CD4-positive, alpha-beta T cell treated with Interleukin-1 beta for 1 hour (primary cell): ENCODE results near the gene DPP6.
A peak's percentile ranks its signal among the peaks of the same experiment; 100 is the strongest.
"Not testable (repeated sequence)": the region's sequence is repeated elsewhere in the genome, so short reads cannot be mapped to it uniquely, and the experiment has no call there.

ENCODE experiments used
- DNase-seq, 2 donors: peaks; one replicate each; pipeline ENCODE4 v3.0.0-alpha.2; 2020 to 2022

DPP6 gene

GRCh38 chr7:154051643-154052529 lies at the start of gene DPP6:
TSS of gene DPP6 (plus strand) at chr7:154052398.
- DNase-seq, result not testable (repeated sequence)

GRCh38 chr7:154009423-154009911 lies 42.7 kb upstream of the DPP6 start:
- not testable (repeated sequence) for DNase-seq

- DNase-seq, result not testable (repeated sequence)
Observed at GRCh38 chr7:154010726-154011568, 41.3 kb upstream of the DPP6 start.

GRCh38 chr7:154012800-154013199 lies 39.4 kb upstream of the DPP6 start:
- DNase-seq, result not testable (repeated sequence)

- not testable (repeated sequence) for DNase-seq
Observed at GRCh38 chr7:154015636-154016035, 36.6 kb upstream of the DPP6 start.

- not testable (repeated sequence) for DNase-seq
Observed at GRCh38 chr7:154018354-154018753, 33.8 kb upstream of the DPP6 start.

- DNase-seq, result not testable (repeated sequence)
Observed at GRCh38 chr7:154027805-154028204, 24.4 kb upstream of the DPP6 start.

- DNase-seq, result not testable (repeated sequence)
Observed at GRCh38 chr7:154030476-154031080, 21.6 kb upstream of the DPP6 start.

- DNase-seq, result peak in 1 of 2 donors; percentile 1
Observed at GRCh38 chr7:154039466-154040165, 12.6 kb upstream of the DPP6 start.

GRCh38 chr7:154050394-154050793 lies 1.8 kb upstream of the DPP6 start:
- DNase-seq, result not testable (repeated sequence)

- not testable (repeated sequence) for DNase-seq
Observed at GRCh38 chr7:154051006-154051642, 1.1 kb upstream of the DPP6 start.

- not testable (repeated sequence) for DNase-seq
Observed at GRCh38 chr7:154052530-154053252, 493 bp downstream of the DPP6 start.

GRCh38 chr7:154053466-154054312 lies 1.5 kb downstream of the DPP6 start:
- not testable (repeated sequence) for DNase-seq

GRCh38 chr7:154054664-154055063 lies 2.5 kb downstream of the DPP6 start:
- DNase-seq, result not testable (repeated sequence)

- DNase-seq, result not testable (repeated sequence)
Observed at GRCh38 chr7:154055491-154056106, 3.4 kb downstream of the DPP6 start.

- not testable (repeated sequence) for DNase-seq
Observed at GRCh38 chr7:154058783-154059182, 6.6 kb downstream of the DPP6 start.

- DNase-seq, result not testable (repeated sequence)
Observed at GRCh38 chr7:154060551-154060950, 8.4 kb downstream of the DPP6 start.

- not testable (repeated sequence) for DNase-seq
Observed at GRCh38 chr7:154071833-154072232, 19.6 kb downstream of the DPP6 start.
